Stimulated activated CD8-positive, alpha-beta memory T cell treated with anti-CD3 and anti-CD28 coated beads, Interleukin-15, amount 100 ng/mL, for 24 hours (primary cell): ENCODE measurements around the gene CNTN4.

ENCODE experiments used
- DNase-seq: peaks from one replicate; pipeline ENCODE4 v3.0.0-alpha.2; 2020; ENCODE audit warnings: low read depth

CNTN4 gene

GRCh38 chr3:2153053-2153452, 54.4 kb downstream of the CNTN4 start:
- no peak for DNase-seq

- no peak for DNase-seq
Observed at GRCh38 chr3:2153547-2153946, 54.9 kb downstream of the CNTN4 start.

GRCh38 chr3:2154621-2155020, 56.0 kb downstream of the CNTN4 start:
- no peak for DNase-seq

GRCh38 chr3:2156244-2156847, 57.7 kb downstream of the CNTN4 start:
- no peak for DNase-seq

- DNase-seq = no peak
Observed at GRCh38 chr3:2158828-2159227, 60.2 kb downstream of the CNTN4 start.

GRCh38 chr3:2166552-2166951, 67.9 kb downstream of the CNTN4 start:
- no peak for DNase-seq

- DNase-seq = no peak
Observed at GRCh38 chr3:2172561-2173171, 74.0 kb downstream of the CNTN4 start.

- no peak for DNase-seq
Observed at GRCh38 chr3:2180634-2181033, 82.0 kb downstream of the CNTN4 start.

GRCh38 chr3:2198776-2199279, 100.2 kb downstream of the CNTN4 start:
- DNase-seq = no peak

- no peak for DNase-seq
Observed at GRCh38 chr3:2204054-2204453, 105.4 kb downstream of the CNTN4 start.

GRCh38 chr3:2205692-2206091, 107.0 kb downstream of the CNTN4 start:
- no peak for DNase-seq

- no peak for DNase-seq
Observed at GRCh38 chr3:2206536-2206935, 107.9 kb downstream of the CNTN4 start.

GRCh38 chr3:2211568-2211967, 112.9 kb downstream of the CNTN4 start:
- no peak for DNase-seq

GRCh38 chr3:2212206-2212605, 113.5 kb downstream of the CNTN4 start:
- no peak for DNase-seq

- DNase-seq = no peak
Observed at GRCh38 chr3:2218375-2218774, 119.7 kb downstream of the CNTN4 start.

GRCh38 chr3:2218816-2219215, 120.2 kb downstream of the CNTN4 start:
- no peak for DNase-seq

- DNase-seq = no peak
Observed at GRCh38 chr3:2236203-2236602, 137.5 kb downstream of the CNTN4 start.

- no peak for DNase-seq
Observed at GRCh38 chr3:2244137-2244536, 145.5 kb downstream of the CNTN4 start.

- no peak for DNase-seq
Observed at GRCh38 chr3:2246873-2247648, 148.4 kb downstream of the CNTN4 start.

GRCh38 chr3:2247831-2248230, 149.2 kb downstream of the CNTN4 start:
- DNase-seq = no peak

GRCh38 chr3:2250783-2251182, 152.1 kb downstream of the CNTN4 start:
- no peak for DNase-seq

- no peak for DNase-seq
Observed at GRCh38 chr3:2261747-2262146, 163.1 kb downstream of the CNTN4 start.

GRCh38 chr3:2262204-2262603, 163.5 kb downstream of the CNTN4 start:
- DNase-seq = no peak
